HS-5 (cell line): Measurements from ENCODE around the gene ACOT7.

Experiments used
- DNase-seq: peaks from one replicate; pipeline ENCODE4 v3.0.0-alpha.2; 2012; ENCODE audit warnings: low read depth

The ACOT7 gene

DNA sequence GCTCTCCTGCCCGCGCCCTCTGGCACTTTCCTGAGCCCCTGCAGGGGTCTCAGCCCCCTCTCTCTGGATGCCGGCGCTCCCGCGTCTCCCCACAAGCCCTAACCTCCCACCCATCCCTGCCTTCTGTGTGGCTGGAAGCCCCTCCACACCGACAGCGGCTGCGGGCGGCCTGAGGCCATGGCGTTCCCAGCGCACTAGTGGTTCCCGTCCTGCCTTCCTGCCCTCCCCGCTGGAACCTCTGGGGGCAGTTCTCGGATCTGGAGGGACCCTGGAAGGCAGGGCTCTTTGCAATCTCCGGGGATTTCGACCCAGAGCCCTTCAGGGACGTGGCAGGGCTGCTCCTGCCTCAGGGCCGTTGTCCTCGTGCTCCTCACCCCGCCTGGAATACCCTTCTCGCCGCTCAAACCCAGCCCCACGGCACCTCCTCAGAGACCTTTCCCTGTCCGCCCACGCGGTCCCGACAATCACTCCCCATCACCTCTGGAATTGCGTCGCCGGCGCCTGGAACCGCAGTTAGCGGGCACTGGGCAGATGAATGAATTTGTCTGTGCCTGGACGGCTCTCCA lies 30.5 kb upstream of the ACOT7 start:
- no peak for DNase-seq

DNA sequence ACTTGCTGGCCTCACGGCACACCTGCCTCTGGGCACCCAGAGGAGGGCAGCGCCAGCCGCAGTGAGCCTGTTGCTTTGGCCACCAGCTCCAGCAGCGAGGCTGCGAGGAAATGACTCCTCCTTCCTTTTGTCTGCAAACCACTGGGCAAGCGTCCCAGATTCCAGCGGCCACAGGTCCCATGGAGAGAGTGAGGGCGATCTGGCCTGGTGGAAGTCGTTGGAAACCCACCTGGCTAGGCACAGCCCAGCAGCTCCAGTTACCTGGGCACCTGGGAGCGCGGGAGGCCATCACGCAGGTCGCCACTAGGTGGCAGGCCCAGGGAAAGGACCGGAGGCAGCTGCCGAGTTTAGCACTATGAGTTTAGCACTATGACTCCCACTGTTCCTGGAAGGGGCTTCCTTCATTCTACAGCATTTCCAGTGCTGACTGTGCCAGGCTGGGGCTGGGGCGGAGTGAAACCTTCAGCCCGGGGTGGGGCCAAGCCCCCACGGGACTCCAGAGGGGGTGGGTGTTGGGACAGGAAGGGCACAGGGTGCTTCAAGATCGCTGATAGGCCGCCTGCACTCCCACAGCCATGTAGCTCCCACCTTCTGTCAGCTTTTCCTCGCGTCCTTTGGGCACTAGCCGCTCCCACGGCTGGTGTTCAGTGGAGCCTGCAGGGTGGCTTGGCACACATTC lies 29.9 kb upstream of the ACOT7 start:
- DNase-seq = peak; percentile 44

DNA sequence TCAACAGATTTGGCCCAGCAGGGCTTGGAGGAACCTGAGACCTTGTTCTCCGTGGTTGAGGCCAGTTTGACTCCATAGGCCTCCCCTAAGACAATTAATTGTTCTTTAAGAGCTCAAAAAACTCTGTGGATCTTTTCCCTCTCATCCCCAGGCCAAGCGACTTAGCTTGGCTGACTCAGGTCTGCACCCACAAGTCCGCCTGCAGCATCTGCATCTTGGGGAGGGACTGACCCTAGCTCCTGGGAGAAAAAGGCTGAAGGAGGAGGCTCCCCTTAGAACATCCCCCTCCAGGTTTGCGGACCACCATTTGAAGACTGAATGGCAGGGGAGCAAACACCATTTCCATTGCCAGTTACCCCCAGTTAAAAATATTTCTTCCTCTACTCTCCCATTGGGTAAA lies 27.7 kb upstream of the ACOT7 start:
- no peak for DNase-seq

DNA sequence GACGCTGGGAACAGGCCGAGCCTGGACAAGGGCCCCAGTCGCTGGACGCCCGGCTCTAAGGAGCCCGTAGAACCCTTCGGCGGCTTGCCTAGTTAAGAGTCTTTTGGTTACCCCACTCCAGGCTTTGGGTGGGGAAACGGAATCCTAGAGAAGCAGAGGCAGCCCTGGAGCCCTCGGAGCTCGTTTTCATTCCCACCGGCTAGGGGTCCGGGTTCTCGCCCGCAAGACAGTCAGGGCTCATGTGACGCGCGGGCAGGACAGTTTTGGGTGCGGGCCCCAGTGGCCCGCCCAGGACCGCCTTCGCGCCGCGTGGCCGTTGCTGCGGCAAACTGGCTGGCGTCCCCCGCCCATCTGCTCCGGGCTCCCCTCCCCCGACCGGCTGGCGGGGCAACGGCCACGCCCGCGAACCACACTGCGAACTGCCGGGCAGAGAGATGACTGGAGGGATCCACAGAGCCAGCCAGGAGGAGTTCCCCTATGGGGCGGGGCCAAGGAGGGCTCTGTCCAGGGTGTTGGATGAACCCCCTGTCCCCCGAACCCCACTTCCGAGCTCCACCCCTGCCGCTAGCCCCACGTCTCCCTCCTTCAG lies 27.0 kb upstream of the ACOT7 start:
- DNase-seq = no peak

DNA sequence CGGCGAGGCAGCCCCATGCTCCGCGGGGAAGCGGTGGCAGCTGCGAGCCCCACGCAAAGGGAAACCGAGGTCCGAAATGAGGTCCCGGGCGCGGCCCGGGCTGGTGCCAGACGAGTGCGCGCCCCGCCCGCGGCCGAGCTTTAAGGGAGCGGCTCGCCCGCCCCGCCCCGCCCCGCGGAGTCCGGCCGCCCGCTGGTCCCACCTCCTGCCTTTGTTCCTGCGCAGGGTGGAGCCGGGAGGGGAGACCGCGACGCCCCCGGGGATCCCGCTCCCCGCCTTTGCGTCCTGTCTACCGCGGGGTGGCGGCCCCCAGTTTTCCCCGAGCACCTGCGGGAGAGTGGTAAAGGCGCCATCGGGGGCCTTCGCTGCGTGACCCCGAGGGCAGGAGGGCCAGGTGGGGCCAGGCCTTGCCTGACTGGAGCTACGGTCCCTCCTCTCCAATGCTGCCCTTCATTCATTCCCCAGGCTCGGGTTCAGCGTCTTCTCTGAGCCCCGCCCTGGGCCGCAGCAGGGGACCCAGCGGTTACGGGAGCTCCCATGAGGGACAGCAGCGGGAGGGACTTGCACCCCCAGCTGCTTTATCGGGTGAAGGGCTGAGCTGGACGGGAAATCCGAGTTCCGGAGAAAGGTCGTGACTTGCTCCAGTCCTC lies 26.4 kb upstream of the ACOT7 start, which contains the start of gene HES2:
Gene HES2 (minus strand): TSS at position 116 of the 650 bp plus-strand sequence. CDS start 99 bp downstream, at position 17.
- no peak for DNase-seq

DNA sequence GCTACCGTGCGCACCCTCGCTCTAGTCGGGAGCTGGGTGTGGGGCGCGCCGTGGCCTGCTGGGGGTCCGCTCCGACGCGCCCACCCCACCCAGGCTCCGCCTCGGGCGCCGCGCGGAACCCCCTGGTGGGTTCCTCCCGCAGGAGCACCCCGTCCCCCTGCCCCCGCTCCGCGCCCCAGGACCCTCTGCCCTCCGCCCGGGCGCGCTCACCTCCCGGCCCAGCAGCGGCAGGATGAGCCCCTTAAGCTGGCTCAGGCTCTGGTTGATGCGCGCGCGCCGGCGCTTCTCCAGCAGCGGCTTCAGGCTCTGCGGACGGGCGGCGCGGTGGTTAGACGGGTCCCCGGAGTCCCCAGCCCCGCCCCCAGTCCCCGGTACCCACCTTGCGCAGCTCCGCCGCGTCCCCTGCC lies 25.8 kb upstream of the ACOT7 start:
- DNase-seq = no peak

DNA sequence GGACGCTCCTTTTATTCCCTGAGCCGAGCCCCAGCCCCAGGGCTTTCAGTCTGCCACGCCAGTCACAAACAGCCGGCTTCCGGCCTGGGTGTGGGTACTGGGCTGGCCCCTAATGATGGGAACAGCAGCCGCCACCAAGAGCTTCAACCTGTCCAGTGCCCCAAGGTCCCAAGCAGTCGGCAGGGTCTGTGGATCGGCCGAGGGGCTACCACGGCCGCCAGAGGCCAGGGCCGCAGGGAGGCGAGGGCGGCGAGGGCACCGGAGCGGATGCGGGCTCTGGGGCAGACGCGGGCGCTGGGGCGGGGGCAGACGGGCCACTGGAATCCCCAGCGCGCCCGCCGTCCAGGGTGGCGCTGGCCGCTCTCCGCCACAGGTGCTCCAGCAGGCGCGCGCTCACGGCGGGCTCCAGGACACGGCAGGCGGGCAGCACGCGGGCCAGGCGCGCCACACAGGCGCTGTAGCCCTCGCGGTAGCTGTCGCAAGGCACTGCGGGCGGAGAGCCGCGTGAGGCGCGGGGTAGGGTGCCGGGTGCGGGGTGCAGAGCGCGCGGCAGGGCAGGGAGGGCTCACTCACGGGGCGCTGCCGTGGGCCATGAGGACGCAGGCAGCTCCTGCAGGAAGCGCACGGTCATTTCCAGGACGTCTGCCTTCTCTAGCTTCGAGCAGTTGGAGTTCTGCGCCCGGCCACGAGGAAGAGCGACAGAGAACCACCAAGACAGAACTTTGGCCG lies 25.3 kb upstream of the ACOT7 start:
- no peak for DNase-seq

DNA sequence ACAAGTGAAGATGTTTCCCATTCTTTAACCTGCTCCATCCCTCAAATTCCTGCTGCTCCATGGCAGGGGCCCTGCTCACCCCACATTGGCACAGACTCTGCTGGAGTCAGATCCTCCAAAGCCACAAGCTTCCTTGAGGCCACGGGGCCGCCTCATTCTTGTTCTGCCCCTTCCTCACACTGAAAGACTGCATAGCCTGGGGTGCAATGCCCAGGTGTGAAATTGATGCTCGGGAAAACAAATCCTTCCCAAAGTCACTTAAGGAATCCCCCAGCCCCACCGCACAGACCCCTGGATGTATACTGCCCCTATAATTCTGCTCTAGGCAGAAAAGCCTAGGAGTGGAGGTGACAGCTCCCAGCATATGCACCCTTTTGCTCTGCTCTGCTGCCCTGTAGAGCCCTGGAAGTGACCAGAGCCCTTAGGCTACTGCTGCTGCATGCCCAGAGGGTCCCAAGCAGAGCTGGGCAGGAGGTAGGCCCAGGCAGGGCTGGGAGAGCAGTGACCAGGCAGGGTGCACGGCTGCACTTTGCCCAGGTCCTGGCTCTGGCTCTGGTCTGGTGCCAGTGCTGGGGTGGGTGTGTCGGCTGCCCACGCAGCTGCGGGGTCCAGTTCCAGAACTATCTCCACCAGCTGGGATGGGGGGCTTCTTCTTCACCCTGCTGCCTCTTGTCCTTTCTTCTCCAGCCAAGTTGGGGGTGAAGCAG lies 24.5 kb upstream of the ACOT7 start:
- no peak for DNase-seq

DNA sequence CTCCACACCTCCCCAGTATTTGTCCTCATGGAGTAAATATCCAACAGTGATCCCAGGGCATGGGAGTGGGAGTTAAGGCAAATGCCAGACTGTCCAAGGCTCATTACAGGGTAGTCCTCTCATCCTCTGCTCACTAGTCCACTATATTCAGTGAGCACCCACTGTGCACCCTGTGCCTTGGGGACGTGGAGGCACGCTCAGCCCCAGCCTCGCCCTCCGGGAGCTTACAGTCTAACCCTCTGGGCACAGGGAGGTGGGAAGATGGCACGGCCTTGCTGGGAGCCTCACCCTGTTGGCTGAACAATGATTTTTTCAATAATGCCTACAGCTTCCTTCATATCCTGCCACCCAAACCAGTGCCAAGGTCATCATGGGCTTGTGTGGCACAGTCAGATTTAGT lies 23.3 kb upstream of the ACOT7 start:
- no peak for DNase-seq

DNA sequence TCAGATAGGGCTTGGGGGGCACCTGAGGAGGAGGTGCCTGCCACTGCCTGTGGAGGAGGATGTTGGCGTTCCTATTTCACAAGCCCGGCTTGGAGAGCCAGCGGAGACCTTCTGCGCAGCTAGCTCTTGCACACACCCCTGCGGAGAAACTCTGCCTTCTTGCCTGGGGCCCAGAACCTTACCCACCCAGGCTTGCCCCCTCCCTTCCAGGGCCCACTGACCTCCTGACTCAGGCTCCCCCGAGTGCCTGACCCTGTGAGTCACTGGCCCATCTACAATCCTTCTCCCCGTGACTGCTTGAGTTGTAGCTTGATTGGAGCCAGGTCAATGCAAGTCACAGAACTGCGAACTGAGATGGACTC lies 22.7 kb upstream of the ACOT7 start:
- DNase-seq = no peak

DNA sequence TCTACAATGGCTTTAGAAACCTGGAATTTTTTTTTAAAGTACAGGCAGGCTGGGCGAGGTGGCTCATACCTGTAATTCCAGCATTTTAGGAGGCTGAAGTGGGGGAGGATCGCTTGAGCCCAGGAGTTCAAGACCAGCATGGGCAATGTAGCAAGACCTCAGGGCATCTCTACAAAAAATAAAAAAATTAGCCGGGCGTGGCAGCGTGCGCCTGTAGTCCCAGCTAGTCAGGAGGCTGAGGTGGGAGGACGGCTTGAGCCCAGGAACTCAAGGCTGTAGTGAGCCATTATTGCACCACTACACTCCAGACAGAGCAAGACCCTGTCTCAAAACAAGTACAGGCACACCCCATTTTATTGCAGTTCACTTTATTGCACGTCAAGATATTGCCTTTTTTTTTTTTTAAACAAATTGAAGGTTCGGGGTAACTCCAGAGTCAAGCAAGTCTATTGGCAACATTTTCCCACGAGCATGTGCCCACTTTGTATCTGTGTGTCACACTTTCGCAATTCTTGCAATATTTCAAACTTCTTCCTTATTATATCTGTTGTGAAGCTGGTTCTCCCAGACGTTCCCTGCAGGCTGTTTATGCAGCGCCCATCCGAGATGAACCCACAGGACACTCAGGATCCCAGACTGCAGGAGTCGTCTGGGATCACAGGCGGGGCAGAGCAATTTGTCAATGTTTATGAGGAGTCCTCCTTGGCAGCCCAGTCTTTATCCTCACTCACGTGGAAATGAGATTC lies 21.5 kb upstream of the ACOT7 start:
- DNase-seq = no peak

DNA sequence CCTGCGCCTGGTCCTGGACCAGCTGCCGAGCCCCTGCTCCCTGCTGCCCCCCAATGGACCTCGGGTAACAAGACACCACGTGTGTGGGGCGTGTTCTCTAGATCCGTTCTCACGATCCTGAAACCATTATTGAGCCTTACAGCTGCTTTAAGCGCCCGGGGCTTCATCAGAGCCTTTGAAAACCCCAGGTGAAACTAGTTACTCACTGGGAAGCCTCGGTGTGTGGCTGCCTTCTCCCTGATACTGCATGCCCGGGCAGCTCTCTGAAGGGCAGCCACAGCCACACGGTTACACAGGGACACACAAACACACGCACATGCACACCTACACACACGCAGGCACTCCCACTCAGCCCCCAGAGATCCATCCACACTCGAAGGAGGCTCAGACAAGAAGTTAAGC lies 20.9 kb upstream of the ACOT7 start:
- DNase-seq = no peak

DNA sequence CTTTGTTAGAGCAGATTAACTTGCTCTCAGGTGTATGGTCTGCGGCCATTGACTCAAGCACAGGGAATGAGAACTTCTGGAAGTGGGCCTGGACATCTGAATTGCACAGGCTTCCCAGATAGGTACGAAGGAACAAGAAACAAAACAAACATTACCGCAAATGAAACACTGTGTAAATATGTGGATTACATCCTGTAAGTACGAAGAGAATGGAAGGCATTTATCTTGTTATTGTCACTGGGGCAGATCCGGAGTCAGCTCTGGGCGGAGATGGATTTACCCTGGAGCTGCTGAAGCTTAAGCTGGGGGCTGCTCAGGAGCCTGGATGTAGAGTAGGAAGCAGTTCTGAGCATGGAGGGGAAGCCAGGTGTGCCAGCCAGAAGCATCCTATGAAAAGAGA lies 19.3 kb upstream of the ACOT7 start:
- no peak for DNase-seq

DNA sequence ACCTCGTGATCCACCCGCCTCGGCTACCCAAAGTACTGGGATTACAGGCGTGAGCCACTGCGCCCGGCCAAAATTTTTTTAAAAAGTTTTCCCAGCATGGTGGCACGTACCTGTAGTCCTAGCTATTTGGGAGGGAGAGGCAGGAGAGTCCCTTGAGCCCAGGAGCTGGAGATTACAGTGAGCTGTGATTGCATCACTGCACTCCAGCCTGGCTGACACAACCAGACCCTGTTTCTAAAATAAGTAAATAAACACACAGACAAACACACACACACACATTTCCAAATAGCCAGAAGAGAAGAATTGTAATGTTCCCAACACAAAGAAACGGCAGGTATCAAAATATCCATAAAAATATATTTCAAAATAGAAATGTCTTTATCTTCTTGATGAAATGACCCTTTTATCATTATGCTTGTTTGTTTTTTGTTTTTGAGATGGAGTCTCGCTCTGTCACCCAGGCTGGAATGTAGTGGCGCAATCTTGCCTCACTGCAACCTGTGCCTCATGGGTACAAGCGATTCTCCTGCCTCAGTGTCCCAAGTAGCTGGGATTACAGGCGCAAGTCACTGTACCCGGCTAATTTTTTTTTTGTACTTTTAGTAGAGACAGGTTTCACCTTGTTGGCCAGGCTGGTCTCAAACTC lies 16.8 kb upstream of the ACOT7 start:
- DNase-seq = no peak

DNA sequence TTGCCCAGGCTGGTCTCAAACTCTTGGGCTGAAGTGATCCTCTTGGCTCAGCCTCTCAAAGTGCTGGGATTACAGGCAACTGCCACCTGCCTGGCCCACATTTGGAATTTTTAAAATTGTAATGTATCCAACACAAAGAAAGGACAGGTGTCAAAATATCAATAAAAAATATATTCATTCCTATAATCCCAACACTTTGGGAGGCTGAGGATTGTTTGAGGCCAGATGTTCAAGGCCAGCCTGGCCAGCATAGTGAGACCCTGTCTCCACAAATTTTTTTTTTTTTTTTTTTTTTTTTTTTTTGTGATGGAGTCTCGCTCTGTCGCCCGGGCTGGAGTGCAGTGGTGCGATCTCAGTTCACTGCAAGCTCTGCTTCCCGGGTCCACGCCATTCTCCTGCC lies 16.2 kb upstream of the ACOT7 start:
- no peak for DNase-seq

DNA sequence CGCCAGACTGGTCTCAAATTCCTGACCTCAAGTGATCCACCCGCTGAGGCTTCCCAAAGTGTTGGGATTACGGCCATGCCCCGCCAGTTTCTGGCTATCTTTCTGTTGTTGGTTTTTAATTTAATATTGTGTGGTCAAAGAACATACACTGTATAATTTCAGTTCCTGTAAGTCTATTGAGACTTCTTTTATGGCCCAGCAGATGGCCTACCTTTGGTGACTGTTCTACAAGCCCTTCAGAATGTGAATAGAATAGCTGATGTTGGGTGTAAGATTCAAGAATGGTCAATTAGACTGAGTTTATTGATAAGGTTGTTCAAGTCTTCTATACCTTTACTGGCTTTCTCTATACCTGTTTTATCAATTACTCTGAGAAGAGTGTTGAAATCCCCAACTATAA lies 15.5 kb upstream of the ACOT7 start:
- no peak for DNase-seq

DNA sequence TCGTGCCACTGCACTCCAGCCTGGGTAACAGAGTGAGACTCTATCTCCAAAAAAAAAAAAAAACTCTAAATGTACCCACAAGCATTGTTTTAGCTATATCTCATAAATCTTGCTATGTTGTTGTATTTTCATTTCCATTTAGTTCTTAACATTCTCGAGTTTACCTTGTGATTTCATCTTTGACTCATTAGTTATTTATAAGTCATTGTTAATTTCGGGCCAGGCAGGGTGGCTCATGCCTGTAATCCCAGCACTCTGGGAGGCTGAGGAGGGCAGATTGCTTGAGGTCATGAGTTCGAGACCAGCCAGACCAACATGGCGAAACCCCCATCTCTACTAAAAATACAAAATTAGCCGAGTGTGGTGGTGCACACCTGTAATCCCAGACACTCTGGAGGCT lies 14.5 kb upstream of the ACOT7 start:
- no peak for DNase-seq

DNA sequence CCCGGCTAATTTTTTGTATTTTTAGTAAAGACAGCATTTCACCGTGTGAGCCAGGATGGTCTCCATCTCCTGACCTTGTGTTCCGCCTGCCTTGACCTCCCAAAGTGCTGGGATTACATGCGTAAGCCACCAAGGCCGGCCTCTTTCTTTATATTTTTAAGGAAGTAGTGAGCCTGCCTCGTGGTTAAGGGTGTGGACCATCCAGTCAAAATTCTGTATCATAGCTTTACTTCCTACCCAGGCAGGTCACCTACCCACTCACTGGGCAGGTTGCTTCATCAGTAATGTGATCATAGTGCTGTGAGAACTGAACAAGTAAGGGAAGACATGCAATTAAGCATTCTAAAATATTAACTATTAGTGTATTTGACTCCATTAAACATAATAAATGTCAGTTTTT lies 8.1 kb upstream of the ACOT7 start:
- DNase-seq = no peak

DNA sequence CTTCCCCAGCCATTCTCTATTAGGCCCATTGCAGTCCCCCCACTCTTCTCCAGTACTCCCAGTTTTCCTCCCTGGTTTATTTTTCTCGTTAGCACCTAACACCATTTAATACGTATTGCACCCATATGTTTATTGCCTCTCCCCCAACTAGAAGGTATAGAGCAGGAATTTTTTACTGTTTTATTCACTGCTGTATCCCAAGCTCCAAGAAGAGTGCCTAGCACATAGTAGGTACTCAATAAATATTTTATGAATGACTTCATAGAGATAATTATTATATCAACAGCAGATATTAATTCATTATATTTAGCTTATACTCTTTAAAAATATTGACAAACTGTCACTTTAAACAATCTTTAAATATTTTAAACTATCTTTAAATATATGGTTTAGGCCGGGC lies 5.7 kb upstream of the ACOT7 start:
- no peak for DNase-seq

DNA sequence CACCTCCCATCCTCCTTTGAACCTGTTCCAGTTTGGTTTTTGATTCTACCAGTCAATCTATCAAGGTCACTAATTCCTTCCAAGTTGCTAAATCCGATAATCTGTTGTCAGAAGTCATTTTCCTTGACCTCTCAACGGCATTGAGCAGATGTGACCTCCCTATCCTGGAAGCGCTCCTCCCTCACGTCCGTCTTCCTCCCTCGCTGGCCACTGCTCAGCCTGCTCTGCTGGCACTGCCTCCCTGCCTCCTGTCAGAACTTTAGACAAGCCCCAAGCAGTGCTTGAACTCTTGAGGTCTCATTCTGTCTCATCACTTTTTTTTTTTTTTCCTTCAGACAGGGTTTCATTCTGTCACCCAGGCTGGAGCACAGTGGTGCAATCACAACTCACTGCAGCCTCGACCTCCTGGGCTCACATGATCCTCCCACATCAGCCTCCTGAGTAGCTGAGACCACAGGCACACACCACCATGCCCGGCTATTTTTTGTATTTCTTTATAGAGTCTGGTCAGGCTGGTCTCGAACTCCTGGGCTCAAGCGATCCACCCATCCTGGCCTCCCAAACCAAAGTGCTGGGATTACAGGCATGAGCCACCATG lies 4.4 kb upstream of the ACOT7 start:
- DNase-seq = no peak
